ENCODE data around the gene EML1. TPM values are rescaled to one million over a fixed set of nuclear protein-coding genes. Genes with fewer than 3 reads are reported as not detected.
A peak's percentile ranks its signal among the peaks of the same experiment; 100 is the strongest.

Gene EML1
- polyA plus RNA-seq, 6 donors from 2014 or later: not detected

- ATAC-seq (ENCODE audit: low read depth in 2 of 2) (no peak), DNase-seq (no peak)
- peaks cover 0 to 2% (median 0%) of the 10 kb centered on the region in 7 donors for H3K9me3 Mint-ChIP-seq
- H3K27me3 Mint-ChIP-seq: peaks cover 54 to 69% (median 59%) of the 10 kb centered on the region in 3 donors
- H3K27ac Mint-ChIP-seq: peak overlapping the region in 1 of 6 donors; percentile 2
- peaks cover 8 to 11% (median 8%) of the 10 kb centered on the region in 3 donors for H3K4me1 Mint-ChIP-seq
- peaks cover 0 to 8% of the 10 kb centered on the region in 2 donors for H3K36me3 Mint-ChIP-seq
- H3K4me3 Mint-ChIP-seq: peak overlapping the region in 2 of 8 donors; percentile 67 to 78
Observed at GRCh38 chr14:99968191-99968920, 175.1 kb downstream of the EML1 start.

- peaks cover 8 to 11% (median 8%) of the 10 kb centered on the region in 3 donors for H3K4me1 Mint-ChIP-seq
- peak overlapping the region in 2 of 8 donors; percentile 67 to 77 for H3K4me3 Mint-ChIP-seq
- peaks cover 54 to 68% (median 55%) of the 10 kb centered on the region in 3 donors for H3K27me3 Mint-ChIP-seq
- ATAC-seq (ENCODE audit: low read depth in 2 of 2) (no peak), DNase-seq (no peak)
- no peak overlapping the region for H3K27ac Mint-ChIP-seq
- peaks cover 0 to 2% (median 0%) of the 10 kb centered on the region in 7 donors for H3K9me3 Mint-ChIP-seq
- H3K36me3 Mint-ChIP-seq: peaks cover 0 to 8% of the 10 kb centered on the region in 2 donors
Observed at GRCh38 chr14:99968941-99969340, 175.7 kb downstream of the EML1 start.

GRCh38 chr14:99969673-99970322 lies 176.6 kb downstream of the EML1 start:
- DNase-seq (no peak), ATAC-seq (ENCODE audit: low read depth in 2 of 2) (no peak)
- peaks cover 0 to 8% of the 10 kb centered on the region in 2 donors for H3K36me3 Mint-ChIP-seq
- H3K27ac Mint-ChIP-seq: no peak overlapping the region
- peaks cover 0 to 2% (median 0%) of the 10 kb centered on the region in 7 donors for H3K9me3 Mint-ChIP-seq
- peak overlapping the region in 7 of 8 donors; percentile 77 to 95 (median 82) for H3K4me3 Mint-ChIP-seq
- peaks cover 8 to 11% (median 8%) of the 10 kb centered on the region in 3 donors for H3K4me1 Mint-ChIP-seq
- peaks cover 47 to 60% (median 49%) of the 10 kb centered on the region in 3 donors for H3K27me3 Mint-ChIP-seq

GRCh38 chr14:99971087-99971940 lies 178.1 kb downstream of the EML1 start:
- H3K4me1 Mint-ChIP-seq: peaks cover 8 to 11% (median 8%) of the 10 kb centered on the region in 3 donors
- peaks cover 42 to 56% (median 49%) of the 10 kb centered on the region in 3 donors for H3K27me3 Mint-ChIP-seq
- peak overlapping the region; percentile 77 to 95 (median 82) for H3K4me3 Mint-ChIP-seq
- H3K27ac Mint-ChIP-seq: peak overlapping the region in 1 of 6 donors; percentile 64
- peaks cover 0 to 8% of the 10 kb centered on the region in 2 donors for H3K36me3 Mint-ChIP-seq
- DNase-seq (peak; percentile 62), ATAC-seq (ENCODE audit: low read depth in 2 of 2) (peak; percentile 80)
- H3K9me3 Mint-ChIP-seq: peaks cover 0 to 2% (median 0%) of the 10 kb centered on the region in 7 donors

GRCh38 chr14:99971941-99972747 lies 178.9 kb downstream of the EML1 start:
- Mint-ChIP-seq H3K27ac (peak overlapping the region in 5 of 6 donors; percentile 39 to 89 (median 66)), H3K36me3 (peaks cover 0 to 8% of the 10 kb centered on the region in 2 donors), H3K27me3 (peaks cover 40 to 54% (median 52%) of the 10 kb centered on the region in 3 donors), H3K9me3 (peaks cover 0 to 2% (median 0%) of the 10 kb centered on the region in 7 donors), H3K4me1 (peaks cover 8 to 11% (median 8%) of the 10 kb centered on the region in 3 donors), H3K4me3 (peak overlapping the region; percentile 82 to 95 (median 90))
- ATAC-seq (ENCODE audit: low read depth in 2 of 2) (peak; percentile 34 to 35), DNase-seq (peak; percentile 9)

- peak overlapping the region; percentile 82 to 95 (median 90) for H3K4me3 Mint-ChIP-seq
- DNase-seq: no peak
- peaks cover 0 to 2% (median 0%) of the 10 kb centered on the region in 7 donors for H3K9me3 Mint-ChIP-seq
- H3K36me3 Mint-ChIP-seq: peaks cover 0 to 8% of the 10 kb centered on the region in 2 donors
- H3K27me3 Mint-ChIP-seq: peaks cover 35 to 48% (median 45%) of the 10 kb centered on the region in 3 donors
- no peak for ATAC-seq (ENCODE audit: low read depth in 2 of 2)
- peaks cover 8 to 11% (median 8%) of the 10 kb centered on the region in 3 donors for H3K4me1 Mint-ChIP-seq
- H3K27ac Mint-ChIP-seq: peak overlapping the region in 5 of 6 donors; percentile 39 to 89 (median 66)
Observed at GRCh38 chr14:99972748-99973466, 179.7 kb downstream of the EML1 start.

GRCh38 chr14:99975190-99975589 lies 182.0 kb downstream of the EML1 start:
- Mint-ChIP-seq H3K4me3 (peak overlapping the region in 1 of 8 donors; percentile 66), H3K27ac (no peak overlapping the region), H3K36me3 (peaks cover 0 to 8% of the 10 kb centered on the region in 2 donors), H3K4me1 (peaks cover 8 to 11% (median 8%) of the 10 kb centered on the region in 3 donors), H3K9me3 (peaks cover 0 to 2% (median 0%) of the 10 kb centered on the region in 7 donors), H3K27me3 (peaks cover 15 to 25% (median 22%) of the 10 kb centered on the region in 3 donors)
- no peak for DNase-seq
- ATAC-seq (ENCODE audit: low read depth in 2 of 2): no peak

GRCh38 chr14:99976021-99976420 lies 182.8 kb downstream of the EML1 start:
- H3K27ac Mint-ChIP-seq: no peak overlapping the region
- peaks cover 0 to 8% of the 10 kb centered on the region in 2 donors for H3K36me3 Mint-ChIP-seq
- no peak for ATAC-seq (ENCODE audit: low read depth in 2 of 2)
- H3K4me1 Mint-ChIP-seq: peaks cover 7 to 8% (median 8%) of the 10 kb centered on the region in 3 donors
- no peak for DNase-seq
- no peaks in the 10 kb centered on the region for H3K9me3 Mint-ChIP-seq
- H3K4me3 Mint-ChIP-seq: no peak overlapping the region
- peaks cover 8 to 18% (median 17%) of the 10 kb centered on the region in 3 donors for H3K27me3 Mint-ChIP-seq

- Mint-ChIP-seq H3K27ac (peak overlapping the region in 1 of 6 donors; percentile 61), H3K4me3 (no peak overlapping the region)
- DNase-seq: no peak
Observed at GRCh38 chr14:99976681-99977080, 183.5 kb downstream of the EML1 start.

GRCh38 chr14:99980299-99980698 lies 187.1 kb downstream of the EML1 start:
- no peaks in the 10 kb centered on the region for H3K36me3 Mint-ChIP-seq
- H3K27ac Mint-ChIP-seq: no peak overlapping the region
- ATAC-seq (ENCODE audit: low read depth in 2 of 2) (no peak), DNase-seq (no peak)
- H3K27me3 Mint-ChIP-seq: peaks cover 0 to 8% (median 8%) of the 10 kb centered on the region in 3 donors
- H3K9me3 Mint-ChIP-seq: no peaks in the 10 kb centered on the region
- peaks cover 0 to 5% (median 0%) of the 10 kb centered on the region in 3 donors for H3K4me1 Mint-ChIP-seq
- H3K4me3 Mint-ChIP-seq: no peak overlapping the region

More at GRCh38 chr14:99976681-99977080, 183.5 kb downstream of the EML1 start:
- Mint-ChIP-seq H3K36me3 (peaks cover 0 to 8% of the 10 kb centered on the region in 2 donors), H3K4me1 (peaks cover 7 to 8% (median 8%) of the 10 kb centered on the region in 3 donors), H3K27me3 (peaks cover 8 to 18% (median 17%) of the 10 kb centered on the region in 3 donors), H3K9me3 (no peaks in the 10 kb centered on the region)
- no peak for ATAC-seq (ENCODE audit: low read depth in 2 of 2)

- Mint-ChIP-seq H3K36me3 (no peaks in the 10 kb centered on the region), H3K9me3 (peaks cover 0 to 4% (median 0%) of the 10 kb centered on the region in 7 donors), H3K4me1 (peaks cover 0 to 5% (median 0%) of the 10 kb centered on the region in 3 donors), H3K27me3 (peaks cover 0 to 2% (median 1%) of the 10 kb centered on the region in 3 donors), H3K4me3 (peak overlapping the region in 1 of 8 donors; percentile 6), H3K27ac (peak overlapping the region in 1 of 6 donors; percentile 22)
- ATAC-seq (ENCODE audit: low read depth in 2 of 2) (no peak), DNase-seq (no peak)
Observed at GRCh38 chr14:99981806-99982205, 188.6 kb downstream of the EML1 start.
